HG03460 (cell line): Measurements from ENCODE around the gene ITIH4.

Experiments used
- ATAC-seq: cut with Tn5 transposase; IDR thresholded peaks from one replicate; pipeline ENCODE4 v1.9.1; 2021; ENCODE audit not compliant: unreplicated experiment

ITIH4 gene

GRCh38 chr3:52830535-52831258 lies at the start of gene ITIH4:
Gene ITIH4, minus strand, starts transcription at chr3:52830672. Its CDS starts 30 bp downstream, at chr3:52830642.
- no peak for ATAC-seq

GRCh38 chr3:52880047-52880446 lies 49.6 kb upstream of the ITIH4 start:
- ATAC-seq, result no peak

GRCh38 chr3:52879581-52879980 lies 49.1 kb upstream of the ITIH4 start:
- no peak for ATAC-seq

- ATAC-seq, result no peak
These were observed 48.6 kb upstream of the ITIH4 start for GRCh38 chr3:52879090-52879489.

- no peak for ATAC-seq
These were observed 46.6 kb upstream of the ITIH4 start for GRCh38 chr3:52877085-52877484.

- ATAC-seq, result no peak
These were observed 44.6 kb upstream of the ITIH4 start for GRCh38 chr3:52874864-52875587.

- no peak for ATAC-seq
These were observed 43.8 kb upstream of the ITIH4 start for GRCh38 chr3:52874160-52874701.

- ATAC-seq, result no peak
These were observed 43.1 kb upstream of the ITIH4 start for GRCh38 chr3:52873433-52874159.

GRCh38 chr3:52872245-52872644 lies 41.8 kb upstream of the ITIH4 start:
- no peak for ATAC-seq

GRCh38 chr3:52871761-52872160 lies 41.3 kb upstream of the ITIH4 start:
- ATAC-seq, result no peak

- no peak for ATAC-seq
These were observed 40.0 kb upstream of the ITIH4 start for GRCh38 chr3:52870471-52870870.

- no peak for ATAC-seq
These were observed 36.0 kb upstream of the ITIH4 start for GRCh38 chr3:52866427-52866826.

- no peak for ATAC-seq
These were observed 35.5 kb upstream of the ITIH4 start for GRCh38 chr3:52865994-52866393.

- ATAC-seq, result no peak
These were observed 29.9 kb upstream of the ITIH4 start for GRCh38 chr3:52860424-52860768.

GRCh38 chr3:52859686-52860423 lies 29.4 kb upstream of the ITIH4 start:
- ATAC-seq, result no peak

- no peak for ATAC-seq
These were observed 27.4 kb upstream of the ITIH4 start for GRCh38 chr3:52857864-52858263.

GRCh38 chr3:52857133-52857532 lies 26.7 kb upstream of the ITIH4 start:
- no peak for ATAC-seq

GRCh38 chr3:52856666-52857065 lies 26.2 kb upstream of the ITIH4 start:
- ATAC-seq, result no peak

- ATAC-seq, result no peak
These were observed 23.5 kb upstream of the ITIH4 start for GRCh38 chr3:52854013-52854412.

- ATAC-seq, result no peak
These were observed 21.9 kb upstream of the ITIH4 start for GRCh38 chr3:52852419-52852818.

GRCh38 chr3:52851348-52851747 lies 20.9 kb upstream of the ITIH4 start:
- no peak for ATAC-seq
